Middle frontal gyrus (tissue), 1 donor: ENCODE measurements around the gene TSHZ2.
"Not testable (repeated sequence)": the region's sequence is repeated elsewhere in the genome, so short reads cannot be mapped to it uniquely, and the experiment has no call there.

ENCODE experiments used
- DNase-seq: peaks from one replicate; pipeline ENCODE4 v3.0.0-alpha.2; 2015; ENCODE audit warnings: low spot score; ENCODE audit errors: extremely low spot score

The TSHZ2 gene

DNA sequence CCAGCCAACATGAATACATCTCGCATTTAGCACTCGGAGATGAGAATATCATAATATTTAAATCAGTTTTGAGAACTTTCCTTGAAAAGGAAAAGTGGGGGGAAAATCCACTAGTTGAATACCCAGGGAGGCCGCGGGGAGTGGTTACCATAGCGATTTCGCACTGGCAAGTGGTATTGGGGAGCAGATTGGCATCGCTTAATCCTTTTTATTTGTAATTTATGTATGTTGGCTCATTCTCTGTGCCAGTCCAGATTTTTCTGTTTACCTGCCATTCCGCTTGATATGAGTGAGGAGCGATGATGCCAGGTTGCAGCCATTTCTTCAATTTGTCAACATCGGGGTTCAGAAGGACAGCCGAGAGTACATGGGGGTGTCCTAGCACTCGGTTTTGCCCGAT lies 329.7 kb downstream of the TSHZ2 start:
- DNase-seq, result no peak

DNA sequence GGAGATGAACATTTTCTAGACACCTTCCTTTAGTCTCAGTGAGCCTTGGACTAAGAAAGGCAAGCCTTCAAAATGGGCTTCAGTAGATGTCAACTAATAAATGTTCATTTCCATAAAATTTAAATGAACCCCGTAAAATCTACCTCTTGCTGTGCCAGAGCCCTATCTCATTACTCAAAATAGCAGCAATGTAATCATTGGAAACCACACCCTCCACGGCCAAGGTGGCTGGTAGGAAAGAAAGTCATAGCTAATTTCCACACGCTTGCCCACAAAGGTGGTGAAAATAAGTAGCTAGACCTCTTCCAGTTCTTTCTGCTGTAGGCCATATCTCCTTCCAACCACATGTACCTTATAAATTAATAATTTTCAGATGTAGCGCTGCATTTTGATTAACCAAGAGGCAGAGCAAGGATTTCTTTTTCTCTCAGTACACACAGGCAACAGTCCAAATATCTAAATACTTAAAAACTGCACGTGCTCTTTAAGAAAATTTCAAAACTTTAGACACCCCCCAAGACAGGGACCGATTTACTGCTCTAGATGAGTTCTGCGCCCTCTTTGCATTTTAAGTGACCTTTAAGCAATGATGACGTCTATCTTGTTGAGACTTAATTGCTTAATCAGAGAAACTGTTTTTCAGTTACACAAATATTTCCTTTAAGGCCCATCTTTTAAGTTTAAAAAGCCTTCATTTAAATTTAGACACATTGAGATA lies 330.7 kb downstream of the TSHZ2 start:
- no peak for DNase-seq

DNA sequence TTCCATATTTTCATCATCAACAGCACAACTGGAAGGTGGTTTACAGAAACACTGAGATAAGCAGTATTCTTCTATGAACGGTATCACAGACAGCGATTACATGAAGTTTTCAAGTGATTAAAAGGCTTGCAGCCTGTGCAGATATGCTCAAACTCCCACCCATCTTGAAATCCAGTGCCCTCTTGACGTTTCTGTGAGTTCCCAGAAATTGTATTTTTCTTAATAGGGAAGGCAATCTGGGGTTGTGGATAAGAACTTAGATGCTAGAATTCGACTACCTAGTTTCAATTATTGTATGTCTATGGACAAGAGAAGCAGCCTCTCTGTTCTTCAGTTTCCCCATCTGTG lies 331.2 kb downstream of the TSHZ2 start:
- DNase-seq, result no peak

DNA sequence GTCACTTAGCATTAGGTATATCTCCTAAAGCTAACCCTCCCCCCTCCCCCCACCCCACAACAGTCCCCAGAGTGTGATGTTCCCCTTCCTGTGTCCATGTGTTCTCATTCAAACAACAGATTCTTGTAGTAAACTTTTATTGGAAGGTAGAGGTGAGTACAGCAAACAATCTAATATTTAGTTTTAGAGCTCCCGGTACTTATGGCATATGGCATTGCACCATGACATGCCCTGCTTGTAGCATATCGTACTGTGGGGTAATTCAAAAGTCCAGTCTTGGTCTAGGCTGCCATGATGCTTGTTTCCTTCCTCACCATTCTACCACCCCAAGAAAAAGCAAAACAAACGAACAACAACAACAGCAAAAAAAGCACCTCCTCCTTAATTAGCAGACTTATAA lies 332.0 kb downstream of the TSHZ2 start:
- DNase-seq, result no peak

DNA sequence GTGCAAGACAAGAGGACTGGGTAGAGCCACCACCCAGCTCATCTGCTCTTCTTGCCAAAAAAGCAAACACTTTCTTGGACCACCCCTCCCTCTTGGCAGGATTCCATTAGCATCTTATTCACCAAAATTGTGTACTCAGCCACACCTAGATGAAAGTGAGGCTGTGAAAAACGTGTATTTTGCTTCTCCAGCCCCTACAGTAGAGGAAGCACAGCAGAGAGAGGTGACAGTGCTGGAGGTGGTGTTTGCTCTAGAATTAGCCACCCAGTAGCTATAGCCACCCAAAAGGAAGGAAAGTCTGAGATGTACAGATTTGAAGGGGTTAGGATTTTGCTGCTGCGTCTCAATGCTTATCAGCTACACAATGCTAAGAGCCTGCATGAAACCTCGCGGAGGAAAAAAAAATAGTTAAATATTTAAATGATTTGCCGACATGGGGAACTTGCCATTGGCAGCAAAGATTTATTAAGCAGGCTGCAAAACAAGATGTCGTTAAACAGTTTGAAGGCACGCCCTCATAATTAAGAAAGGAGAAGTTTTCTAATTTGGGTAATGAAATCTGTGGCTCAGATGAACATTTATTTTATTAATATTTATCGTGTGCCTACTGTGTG lies 334.1 kb downstream of the TSHZ2 start:
- no peak for DNase-seq

DNA sequence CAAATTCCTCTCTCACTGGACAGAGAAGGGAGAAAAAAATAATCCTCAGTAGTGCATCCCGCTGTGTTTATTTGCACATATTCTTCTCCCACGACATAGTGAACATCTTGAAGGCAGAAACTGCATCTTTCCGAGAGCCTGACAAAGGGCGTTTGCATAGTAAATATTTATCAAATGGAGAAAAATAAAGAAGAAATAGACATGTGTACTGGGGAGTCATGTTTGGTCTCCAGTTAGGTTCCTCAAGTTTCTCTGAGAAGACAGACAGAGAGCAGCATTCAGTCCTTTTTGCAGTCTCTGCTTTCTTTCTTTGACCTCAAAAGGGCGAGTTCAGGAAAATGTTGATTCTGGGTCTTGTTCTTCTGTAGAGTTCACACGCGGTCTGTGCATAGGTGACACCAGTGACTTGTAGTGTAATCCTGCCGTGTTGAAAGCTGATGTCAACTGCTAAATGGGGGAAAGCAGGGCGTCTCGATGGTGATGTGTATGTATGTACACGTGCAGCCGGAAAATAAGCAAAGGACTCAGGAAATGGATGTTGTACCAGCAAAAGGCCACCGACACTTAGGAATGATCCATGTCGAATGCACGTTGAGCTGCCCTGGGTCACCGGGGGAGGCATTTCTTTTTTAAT lies 335.9 kb downstream of the TSHZ2 start:
- DNase-seq, result no peak

DNA sequence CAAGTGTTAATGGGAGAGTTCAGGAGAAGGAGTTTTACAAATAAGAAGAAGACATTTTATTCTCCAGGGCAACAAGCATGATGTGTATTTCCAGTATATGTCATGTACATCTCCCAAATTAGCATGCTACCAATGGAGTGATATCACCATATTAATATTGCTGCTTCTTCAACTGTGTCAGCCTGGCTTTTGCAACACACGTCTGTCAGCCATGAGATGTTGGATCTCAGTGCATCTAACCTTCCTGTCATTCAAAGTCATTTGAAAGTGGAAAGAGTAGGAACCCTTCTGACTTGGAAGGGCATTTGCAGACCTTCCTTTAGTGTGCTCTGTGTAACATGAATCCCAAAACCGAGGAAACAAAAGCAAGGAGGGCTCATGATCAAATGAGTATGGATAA lies 337.4 kb downstream of the TSHZ2 start:
- DNase-seq, result no peak

DNA sequence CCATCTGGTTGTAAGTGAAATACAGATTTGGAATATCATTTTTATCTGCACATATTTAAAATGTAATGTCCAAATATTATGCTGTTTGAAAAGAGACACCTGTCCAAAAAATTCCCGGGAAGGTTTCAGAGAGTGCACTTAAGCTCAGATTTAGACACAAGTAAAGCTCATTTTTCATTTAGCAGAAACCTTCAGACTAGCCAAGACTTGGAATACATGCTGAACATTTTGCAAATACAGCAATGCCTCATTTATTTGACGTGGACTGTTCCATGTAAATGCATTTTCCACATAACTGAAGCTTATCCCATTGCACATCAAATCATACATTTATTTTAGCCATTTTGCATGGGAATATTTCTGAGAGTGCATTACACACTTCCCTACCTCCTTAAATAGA lies 340.8 kb downstream of the TSHZ2 start:
- no peak for DNase-seq

DNA sequence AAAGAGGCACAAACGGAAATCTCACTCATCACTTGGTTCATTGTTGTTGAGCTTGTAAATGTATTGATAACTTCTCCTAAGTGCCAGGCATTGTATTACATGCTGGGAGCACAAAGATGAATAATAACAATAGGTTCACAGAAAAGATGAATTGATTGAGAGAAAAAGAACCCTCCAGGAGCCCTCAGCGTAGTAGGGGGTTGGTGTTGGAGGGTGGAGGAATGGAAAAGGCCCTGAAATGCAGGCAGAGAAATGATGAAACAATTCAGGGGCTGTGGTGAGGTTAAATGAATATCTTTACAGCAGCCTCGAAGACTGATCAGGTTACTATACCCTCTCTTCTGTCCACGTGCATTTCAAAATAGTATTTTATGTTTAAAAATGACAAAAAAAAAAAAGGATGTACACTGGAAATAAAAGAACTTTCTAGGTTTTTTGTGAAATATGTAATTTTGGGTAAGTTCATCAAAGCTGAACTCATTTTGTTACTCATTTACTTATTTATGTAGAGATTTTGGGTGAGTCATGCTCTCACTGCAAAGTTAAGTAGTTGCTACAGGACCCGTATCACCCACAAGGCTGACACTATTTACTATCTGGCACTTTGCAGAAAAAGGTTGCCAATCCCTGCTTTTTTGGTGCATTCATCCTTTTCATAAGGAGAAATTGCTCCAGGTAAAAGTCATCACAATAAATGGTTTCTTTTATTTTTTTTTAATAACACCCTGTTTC lies 344.2 kb downstream of the TSHZ2 start:
- no peak for DNase-seq

DNA sequence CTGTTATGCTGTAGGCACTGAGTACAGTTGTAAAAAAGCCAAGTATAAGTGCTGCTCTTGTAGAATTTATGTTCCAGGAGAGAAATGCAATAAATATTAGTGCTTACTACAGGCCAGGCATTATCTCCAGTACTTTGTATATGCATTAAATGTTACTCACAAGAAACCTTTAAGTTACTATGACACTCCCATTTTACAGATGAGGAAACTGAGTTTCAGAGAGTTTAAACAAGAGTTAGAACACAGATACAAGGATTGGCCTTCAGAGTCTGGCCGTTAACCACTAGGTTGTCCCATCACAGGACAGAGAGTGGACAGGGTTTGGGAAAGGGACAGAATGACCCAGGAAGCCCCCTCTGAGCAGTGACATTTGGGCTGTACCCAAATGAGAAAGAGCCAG lies 347.0 kb downstream of the TSHZ2 start:
- no peak for DNase-seq

DNA sequence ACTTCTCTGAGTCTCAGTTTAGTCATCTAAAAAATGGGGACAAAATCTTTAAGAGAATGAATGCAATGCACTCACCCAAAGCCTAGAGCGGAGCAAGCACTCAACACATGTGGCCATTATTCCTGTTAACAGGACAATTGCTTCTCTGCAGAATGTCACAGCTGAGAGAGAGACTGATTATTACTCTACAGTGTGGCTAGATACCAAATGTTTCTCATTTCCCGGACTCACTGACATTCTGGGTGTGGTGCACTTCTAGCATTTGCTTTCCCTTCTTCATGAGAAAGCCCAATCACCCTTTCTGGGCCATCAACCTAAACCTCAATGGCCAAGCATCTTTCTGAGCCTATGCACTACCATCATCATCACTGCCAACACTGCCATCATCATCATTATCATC lies 347.6 kb downstream of the TSHZ2 start:
- DNase-seq, result no peak

DNA sequence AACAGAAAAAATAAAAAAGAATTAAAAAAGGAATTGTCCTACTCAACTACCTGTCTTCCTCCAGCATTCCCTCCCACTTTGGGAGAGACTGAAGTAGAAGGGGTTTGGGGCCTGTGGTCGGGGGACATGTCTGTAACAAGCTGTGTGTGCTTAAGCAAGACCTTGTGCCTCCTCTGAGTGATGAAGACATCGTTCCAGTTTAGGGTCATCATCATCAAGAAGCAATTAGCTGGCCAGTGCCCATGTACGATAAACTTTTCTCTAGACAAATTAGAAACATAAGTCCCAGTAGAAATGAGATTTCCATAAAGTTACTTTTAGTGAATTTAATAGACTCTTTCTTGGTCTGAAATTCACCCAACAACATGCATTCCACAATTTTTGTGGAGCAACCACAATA lies 348.5 kb downstream of the TSHZ2 start:
- DNase-seq, result no peak

DNA sequence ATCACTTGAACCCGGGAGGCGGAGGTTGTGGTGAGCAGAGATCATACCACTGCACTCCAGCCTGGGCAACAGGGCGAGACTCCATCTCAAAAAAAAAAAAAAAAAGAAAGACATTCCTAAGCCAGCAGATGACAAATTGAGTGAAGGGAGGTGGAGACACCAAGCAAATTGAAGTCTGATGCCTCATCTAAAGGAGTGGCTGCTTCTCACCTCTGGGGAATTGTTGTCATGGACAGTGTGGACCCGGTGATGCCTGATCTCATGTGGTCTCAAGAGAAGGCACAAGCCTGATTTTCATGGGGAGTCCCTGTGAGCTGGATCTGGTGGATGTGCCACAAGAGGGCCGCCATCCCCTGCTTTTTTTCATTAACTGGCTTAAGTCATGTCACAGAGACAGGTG lies 349.4 kb downstream of the TSHZ2 start:
- DNase-seq, result no peak

DNA sequence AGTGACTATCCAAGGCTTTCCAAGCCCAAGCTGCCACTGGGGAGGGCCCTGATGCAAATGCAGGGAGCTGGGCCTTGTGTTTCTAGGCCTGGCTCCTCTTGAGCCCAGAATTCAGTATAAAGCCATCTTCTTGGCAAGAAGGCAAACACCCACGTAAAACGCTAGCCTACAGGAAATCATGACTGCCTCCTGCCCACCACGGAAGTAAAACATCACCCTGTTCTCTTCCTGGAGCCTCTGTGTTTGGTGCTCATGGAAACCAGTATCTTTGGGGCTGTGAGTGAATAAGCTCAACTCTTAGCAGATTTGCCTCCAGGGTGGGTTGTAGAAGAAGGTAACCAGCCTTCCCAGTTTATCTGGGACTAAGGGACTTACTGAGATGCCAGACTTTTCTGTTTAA lies 350.5 kb downstream of the TSHZ2 start:
- no peak for DNase-seq

DNA sequence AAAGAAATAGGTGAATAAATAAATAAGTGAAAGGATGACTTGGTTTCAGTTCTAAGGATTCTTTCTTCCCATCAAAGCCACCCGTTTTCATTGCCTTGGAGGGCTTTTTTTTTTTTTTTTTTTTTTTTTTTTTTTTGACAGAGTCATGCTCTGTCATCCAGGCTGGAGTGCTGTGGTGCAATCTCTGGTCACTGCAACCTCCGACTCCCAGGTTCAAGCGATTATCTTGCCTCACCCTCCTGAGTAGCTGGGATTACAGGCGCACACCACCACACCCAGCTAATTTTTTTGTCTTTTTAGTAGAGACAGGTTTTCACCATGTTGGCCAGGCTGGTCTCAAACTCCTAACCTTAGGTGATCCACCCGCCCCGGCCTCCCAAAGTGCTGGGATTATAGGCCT lies 351.3 kb downstream of the TSHZ2 start:
- DNase-seq, result not testable (repeated sequence)

DNA sequence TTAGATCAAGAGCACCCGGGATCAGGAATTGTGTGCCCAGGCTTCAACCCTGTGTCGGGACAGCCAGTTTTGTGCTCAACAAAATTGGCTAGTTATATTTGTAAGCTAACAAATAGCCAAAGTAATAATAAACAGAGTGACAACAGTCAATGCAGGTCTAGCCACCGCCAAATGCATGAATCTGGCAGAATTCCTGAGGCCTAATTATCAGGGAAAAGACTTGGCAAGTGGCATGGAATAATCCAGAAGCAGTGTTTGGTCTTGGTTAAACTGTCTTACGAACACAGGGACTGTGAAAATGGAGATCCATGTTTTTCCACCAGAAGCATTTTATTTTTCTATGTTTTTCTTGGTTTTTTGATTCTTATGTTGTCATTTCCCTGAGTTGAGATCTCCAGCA lies 352.7 kb downstream of the TSHZ2 start:
- DNase-seq, result no peak

DNA sequence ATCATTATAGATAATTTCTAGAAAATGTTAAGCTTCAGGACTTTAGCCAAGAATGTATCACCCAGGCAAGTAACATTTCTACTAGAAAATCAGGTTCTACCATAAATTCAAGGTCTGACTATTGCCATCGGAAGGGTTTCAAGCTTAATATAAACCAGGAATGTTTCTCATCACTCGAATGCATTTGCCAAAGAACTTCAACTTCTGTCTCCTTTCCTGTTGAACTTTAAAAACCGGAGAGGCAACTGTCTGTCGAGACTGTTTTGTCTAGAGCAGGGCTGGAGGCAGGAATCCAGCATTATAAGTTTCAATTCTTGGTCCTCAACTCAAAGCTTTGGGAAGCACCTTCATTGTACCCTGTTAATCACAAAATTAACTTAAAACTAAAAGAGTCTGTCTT lies 356.8 kb downstream of the TSHZ2 start:
- DNase-seq, result no peak

DNA sequence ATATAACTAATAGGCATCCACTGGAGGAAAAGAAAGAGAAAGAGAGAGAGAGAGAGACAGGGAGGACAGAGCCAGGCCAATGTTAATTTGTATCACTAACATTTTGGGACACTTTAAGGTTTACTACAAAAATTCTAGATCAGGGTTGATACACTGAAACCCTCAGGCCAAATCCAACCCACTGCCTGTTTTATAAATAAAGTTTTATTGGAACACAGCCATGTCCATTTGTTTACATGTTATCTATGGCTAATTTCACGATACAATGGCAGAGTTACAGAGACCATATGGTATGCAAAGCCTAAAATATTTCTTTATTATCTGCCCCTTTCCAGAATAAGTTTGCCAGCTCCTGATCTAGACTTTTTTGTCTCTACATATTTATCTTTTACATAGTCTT lies 357.6 kb downstream of the TSHZ2 start:
- no peak for DNase-seq

DNA sequence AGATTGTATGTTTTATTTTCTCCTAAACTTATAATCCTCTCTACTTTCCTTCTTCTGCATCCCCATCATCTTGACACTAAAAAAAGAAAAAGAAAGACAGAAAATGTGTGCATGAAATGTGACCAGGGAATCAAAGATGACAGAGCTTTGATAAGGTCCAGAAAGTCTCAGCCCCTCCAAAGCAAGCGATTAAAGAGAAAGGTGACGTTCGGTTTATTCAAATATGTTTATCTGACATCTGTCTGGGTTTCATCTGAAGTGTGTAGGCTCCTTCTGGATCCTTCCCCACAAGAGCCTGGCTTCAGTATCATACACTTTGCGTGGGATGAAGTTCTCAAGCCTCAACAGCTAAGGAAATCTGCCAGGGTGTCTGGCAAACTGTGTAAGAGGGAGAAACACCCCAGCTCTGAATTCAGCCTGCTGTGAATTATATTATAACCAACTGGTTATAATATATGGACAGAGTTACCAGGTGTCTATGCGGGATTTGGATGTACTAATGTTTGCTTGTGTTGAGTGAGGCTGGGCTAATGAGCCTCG lies 358.5 kb downstream of the TSHZ2 start:
- peak; percentile 56 for DNase-seq

DNA sequence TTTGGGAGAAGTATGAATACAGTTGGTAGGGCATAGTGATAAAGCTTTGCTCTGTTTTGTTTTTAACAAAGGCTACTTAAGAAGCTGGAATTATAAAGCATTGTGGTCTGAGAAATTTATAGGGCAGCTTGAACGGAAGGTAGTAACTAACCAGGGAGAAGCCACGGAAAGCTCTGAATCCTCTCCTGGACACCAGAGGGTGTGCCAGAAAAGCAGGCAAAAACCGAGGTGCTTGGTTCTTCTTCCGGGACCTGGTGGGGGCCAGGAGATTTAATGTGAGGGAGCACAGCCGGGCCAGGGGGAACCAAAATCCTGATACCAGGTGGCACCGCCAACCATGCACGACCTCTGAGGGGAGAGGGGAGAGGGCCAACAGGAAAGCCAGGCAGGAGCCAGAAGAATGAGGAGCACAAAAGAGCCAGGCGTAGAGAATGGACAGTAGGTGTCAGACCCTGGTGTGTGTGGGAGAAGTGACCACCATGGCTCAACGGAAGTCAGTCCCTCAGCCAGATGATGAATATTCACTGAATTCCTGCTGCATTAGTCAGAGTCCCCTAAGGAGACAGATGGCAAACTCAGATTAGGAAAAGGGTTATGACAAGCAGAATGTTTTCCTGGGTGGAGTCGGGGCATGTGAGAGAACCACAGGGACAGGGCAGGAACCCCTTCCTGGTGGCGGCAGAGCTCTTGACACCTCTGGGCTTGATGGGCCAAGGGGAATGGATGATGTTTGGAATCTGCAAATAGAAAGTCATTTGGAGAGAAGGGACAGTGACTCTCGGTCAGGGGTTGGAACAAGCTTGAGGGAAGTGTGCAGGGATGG lies 359.2 kb downstream of the TSHZ2 start:
- DNase-seq, result no peak
